ENCODE results near the gene RAI1.

GRCh38 chr17:17704931-17705330, 23.7 kb downstream of the RAI1 start:
- TF ChIP-seq, protein P1, sequence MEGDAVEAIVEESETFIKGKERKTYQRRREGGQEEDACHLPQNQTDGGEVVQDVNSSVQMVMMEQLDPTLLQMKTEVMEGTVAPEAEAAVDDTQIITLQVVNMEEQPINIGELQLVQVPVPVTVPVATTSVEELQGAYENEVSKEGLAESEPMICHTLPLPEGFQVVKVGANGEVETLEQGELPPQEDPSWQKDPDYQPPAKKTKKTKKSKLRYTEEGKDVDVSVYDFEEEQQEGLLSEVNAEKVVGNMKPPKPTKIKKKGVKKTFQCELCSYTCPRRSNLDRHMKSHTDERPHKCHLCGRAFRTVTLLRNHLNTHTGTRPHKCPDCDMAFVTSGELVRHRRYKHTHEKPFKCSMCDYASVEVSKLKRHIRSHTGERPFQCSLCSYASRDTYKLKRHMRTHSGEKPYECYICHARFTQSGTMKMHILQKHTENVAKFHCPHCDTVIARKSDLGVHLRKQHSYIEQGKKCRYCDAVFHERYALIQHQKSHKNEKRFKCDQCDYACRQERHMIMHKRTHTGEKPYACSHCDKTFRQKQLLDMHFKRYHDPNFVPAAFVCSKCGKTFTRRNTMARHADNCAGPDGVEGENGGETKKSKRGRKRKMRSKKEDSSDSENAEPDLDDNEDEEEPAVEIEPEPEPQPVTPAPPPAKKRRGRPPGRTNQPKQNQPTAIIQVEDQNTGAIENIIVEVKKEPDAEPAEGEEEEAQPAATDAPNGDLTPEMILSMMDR (IDR thresholded peaks at IDR 0.05), result no peak
- TF ChIP-seq POLR2A (IDR thresholded peaks at IDR 0.05), result no peak

Measured in adrenal gland (tissue), 5 donors.